Mucosa of rectum (tissue), 2 donors: ENCODE measurements around the gene SRCIN1.

Experiments used
- H3K27ac ChIP-seq, 2 donors: one replicate each; pipeline ENCODE4 v1.7.0; 2013; ENCODE audit warnings: inconsistent platforms in 2 of 2, low read depth in 2 of 2, low read length in 2 of 2
- H3K27me3 ChIP-seq, 2 donors: one replicate each; pipeline ENCODE4 v1.7.0; 2013; ENCODE audit warnings: low read length in 2 of 2; ENCODE audit not compliant: control insufficient read depth in 2 of 2, insufficient read depth in 2 of 2
- H3K36me3 ChIP-seq, 2 donors: one replicate each; pipeline ENCODE4 v1.7.0; 2013; ENCODE audit warnings: low read length in 2 of 2; ENCODE audit not compliant: control insufficient read depth in 2 of 2, insufficient read depth in 2 of 2
- H3K4me1 ChIP-seq, 2 donors: one replicate each; pipeline ENCODE4 v1.7.0; 2013; ENCODE audit warnings: low read length in 2 of 2, mild to moderate bottlenecking in 1 of 2; ENCODE audit not compliant: control insufficient read depth in 2 of 2, insufficient read depth in 2 of 2
- H3K4me3 ChIP-seq, 2 donors: one replicate each; pipeline ENCODE4 v1.7.0; 2013; ENCODE audit warnings: low read length in 2 of 2
- H3K9ac ChIP-seq, 2 donors: one replicate each; pipeline ENCODE4 v1.7.0; 2013; ENCODE audit warnings: low read length in 2 of 2, low read depth in 1 of 2, mild to moderate bottlenecking in 1 of 2
- H3K9me3 ChIP-seq, 2 donors: one replicate each; pipeline ENCODE4 v1.7.0; 2013; ENCODE audit warnings: low read length in 2 of 2; ENCODE audit not compliant: control insufficient read depth in 2 of 2
- donor health status: healthy.
- donor health status: Normal muscosa, but diverticular disease.

The SRCIN1 gene

DNA sequence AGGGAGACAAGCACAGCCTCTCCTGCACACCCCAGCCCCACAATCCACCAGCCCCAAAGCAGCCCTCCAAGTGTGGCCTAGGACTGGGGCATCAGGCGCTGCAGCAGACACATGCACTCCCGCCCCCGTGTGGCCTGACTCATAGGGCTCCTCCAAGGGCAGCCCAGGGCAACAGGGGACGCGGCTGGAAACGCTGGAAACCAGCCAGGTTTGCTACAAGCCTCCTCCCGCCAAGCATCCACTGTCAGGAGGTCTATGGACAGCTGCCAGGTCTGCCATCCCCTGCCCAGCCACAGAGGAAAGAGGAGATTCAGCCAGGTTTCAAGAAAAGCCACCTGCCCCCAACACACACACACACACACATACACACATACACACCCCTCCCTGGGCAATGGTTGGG is 25.8 kb downstream of the SRCIN1 start:
- Histone ChIP-seq H3K4me3 (no peak overlapping the region), H3K4me1 (peaks cover 5 to 6% of the 10 kb centered on the region in 2 donors), H3K27me3 (peaks cover 43 to 47% of the 10 kb centered on the region in 2 donors), H3K9ac (no peak overlapping the region), H3K27ac (no peak overlapping the region), H3K36me3 (no peaks in the 10 kb centered on the region), H3K9me3 (no peaks in the 10 kb centered on the region)

- Histone ChIP-seq H3K9ac (no peak overlapping the region), H3K9me3 (no peaks in the 10 kb centered on the region), H3K4me1 (no peaks in the 10 kb centered on the region), H3K27me3 (peaks cover 47 to 48% of the 10 kb centered on the region in 2 donors), H3K4me3 (no peak overlapping the region), H3K27ac (no peak overlapping the region), H3K36me3 (no peaks in the 10 kb centered on the region)
These were observed 26.7 kb downstream of the SRCIN1 start for GRCh38 chr17:38579083-38579480.

GRCh38 chr17:38578229-38579082 is 27.3 kb downstream of the SRCIN1 start:
- Histone ChIP-seq H3K4me3 (no peak overlapping the region), H3K9me3 (no peaks in the 10 kb centered on the region), H3K36me3 (no peaks in the 10 kb centered on the region), H3K27ac (no peak overlapping the region), H3K4me1 (no peaks in the 10 kb centered on the region), H3K27me3 (peaks cover 53 to 54% of the 10 kb centered on the region in 2 donors), H3K9ac (no peak overlapping the region)

- no peak overlapping the region for H3K9ac ChIP-seq
- peaks cover 59 to 60% of the 10 kb centered on the region in 2 donors for H3K27me3 ChIP-seq
- H3K27ac ChIP-seq, result no peak overlapping the region
- no peaks in the 10 kb centered on the region for H3K36me3 ChIP-seq
- no peaks in the 10 kb centered on the region for H3K9me3 ChIP-seq
- no peaks in the 10 kb centered on the region for H3K4me1 ChIP-seq
- no peak overlapping the region for H3K4me3 ChIP-seq
These were observed 28.0 kb downstream of the SRCIN1 start for GRCh38 chr17:38577645-38578173.

- Histone ChIP-seq H3K27ac (no peak overlapping the region), H3K36me3 (no peaks in the 10 kb centered on the region), H3K9me3 (no peaks in the 10 kb centered on the region), H3K4me3 (no peak overlapping the region), H3K27me3 (peaks cover 59 to 60% of the 10 kb centered on the region in 2 donors), H3K4me1 (no peaks in the 10 kb centered on the region), H3K9ac (no peak overlapping the region)
These were observed 28.5 kb downstream of the SRCIN1 start for GRCh38 chr17:38577244-38577643.

DNA sequence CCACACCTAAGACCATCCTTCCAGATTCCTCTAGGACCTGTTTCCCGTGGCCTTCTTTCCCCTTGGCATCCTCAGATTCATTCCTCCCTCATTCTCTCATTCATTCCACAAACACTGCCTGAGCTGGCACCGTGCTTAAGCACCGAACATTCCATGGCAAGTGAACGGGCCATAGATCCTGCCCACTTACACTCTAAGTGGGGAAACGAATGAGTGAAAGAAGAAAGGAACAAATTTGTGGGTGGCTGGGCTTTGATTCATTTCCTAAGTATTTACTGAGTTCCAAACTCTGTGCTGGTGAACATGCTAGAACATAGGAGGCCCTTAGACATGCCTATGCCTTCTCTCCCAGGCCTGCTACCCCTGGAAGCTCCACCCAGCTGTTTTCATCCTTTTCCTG is 30.0 kb downstream of the SRCIN1 start:
- H3K4me3 ChIP-seq, result no peak overlapping the region
- H3K9ac ChIP-seq, result no peak overlapping the region
- no peaks in the 10 kb centered on the region for H3K4me1 ChIP-seq
- H3K9me3 ChIP-seq, result no peaks in the 10 kb centered on the region
- H3K27me3 ChIP-seq, result peaks cover 70 to 73% of the 10 kb centered on the region in 2 donors
- H3K27ac ChIP-seq, result no peak overlapping the region
- no peaks in the 10 kb centered on the region for H3K36me3 ChIP-seq

DNA sequence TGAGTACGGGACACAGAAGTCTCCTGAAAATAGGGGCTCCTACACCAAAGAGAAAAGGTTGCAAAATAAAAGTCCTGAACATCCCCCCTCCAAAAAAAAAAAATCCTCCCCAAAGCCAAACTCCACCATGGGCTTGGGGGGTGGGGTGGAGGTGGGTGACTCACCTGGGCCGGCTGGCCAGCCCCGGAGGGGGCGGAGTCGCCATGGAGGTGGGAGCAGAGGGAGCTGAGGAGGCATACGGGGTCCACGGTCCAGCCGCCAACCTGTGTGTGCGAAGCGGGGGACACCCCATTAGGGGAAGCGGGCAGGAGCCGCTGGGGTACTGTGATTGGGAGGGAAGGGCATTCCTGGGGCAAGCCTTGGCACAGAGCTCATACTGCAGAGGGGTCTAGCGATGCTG is 31.0 kb downstream of the SRCIN1 start:
- H3K4me1 ChIP-seq, result no peaks in the 10 kb centered on the region
- H3K27ac ChIP-seq, result no peak overlapping the region
- peaks cover 66 to 72% of the 10 kb centered on the region in 2 donors for H3K27me3 ChIP-seq
- no peak overlapping the region for H3K4me3 ChIP-seq
- H3K36me3 ChIP-seq, result no peaks in the 10 kb centered on the region
- no peak overlapping the region for H3K9ac ChIP-seq
- H3K9me3 ChIP-seq, result no peaks in the 10 kb centered on the region

GRCh38 chr17:38572669-38573365 is 32.9 kb downstream of the SRCIN1 start:
- Histone ChIP-seq H3K9ac (no peak overlapping the region), H3K27ac (no peak overlapping the region), H3K4me3 (no peak overlapping the region), H3K36me3 (no peaks in the 10 kb centered on the region), H3K27me3 (peaks cover 53 to 57% of the 10 kb centered on the region in 2 donors), H3K9me3 (no peaks in the 10 kb centered on the region), H3K4me1 (no peaks in the 10 kb centered on the region)

DNA sequence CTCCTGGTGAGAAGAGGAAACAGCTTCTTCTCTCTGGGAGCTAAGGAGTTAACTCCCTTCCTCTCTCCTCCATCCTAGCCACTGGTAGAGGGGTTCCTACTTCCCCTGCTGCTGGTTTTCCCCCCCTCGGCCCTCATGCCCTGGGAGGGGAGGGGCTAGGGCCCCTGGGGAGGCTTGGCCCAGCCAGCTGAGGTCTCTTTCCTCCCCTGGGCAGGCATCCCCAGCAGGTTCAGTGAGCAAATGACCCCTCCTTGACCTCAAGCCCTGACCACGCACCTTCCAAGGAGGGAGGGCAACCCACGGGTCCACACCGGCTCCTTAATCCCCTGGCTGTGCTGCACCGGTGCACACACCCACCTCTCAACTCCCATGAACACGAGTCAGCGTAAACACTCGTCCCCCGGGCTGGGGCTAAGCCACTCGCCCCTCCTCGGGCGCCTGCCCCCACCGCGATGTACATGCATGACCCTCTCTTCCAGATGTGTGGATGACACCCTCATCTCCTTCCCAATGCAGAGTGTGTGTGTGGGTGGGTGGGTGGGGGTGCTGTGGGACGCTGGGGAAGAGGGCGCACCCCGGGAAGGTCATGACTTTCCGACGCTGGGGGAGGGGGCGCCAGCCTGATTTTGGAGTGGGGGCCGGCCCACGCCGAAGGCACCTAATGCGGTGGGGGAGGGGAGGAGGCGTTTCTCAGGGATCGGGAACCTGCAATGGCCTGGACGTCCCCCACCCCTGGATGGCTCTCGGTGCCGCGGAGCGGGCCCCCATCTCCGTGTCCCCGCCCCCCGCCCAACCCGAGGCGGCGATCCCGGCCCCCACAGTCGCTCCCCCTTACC is 33.7 kb downstream of the SRCIN1 start:
- Histone ChIP-seq H3K4me3 (no peak overlapping the region), H3K9me3 (no peaks in the 10 kb centered on the region), H3K27ac (no peak overlapping the region), H3K4me1 (no peaks in the 10 kb centered on the region), H3K9ac (no peak overlapping the region), H3K27me3 (peaks cover 47 to 51% of the 10 kb centered on the region in 2 donors), H3K36me3 (no peaks in the 10 kb centered on the region)
